NCI-H2227 treated with DMSO at 0.1 percent for 48 hours (cell line): ENCODE measurements around the gene KRT16.
"Not testable (repeated sequence)": the region's sequence is repeated elsewhere in the genome, so short reads cannot be mapped to it uniquely, and the experiment has no call there.

Experiments used
- DNase-seq: peaks from one replicate; lab custom pipeline; 2025; lab: John Stamatoyannopoulos, UW

The KRT16 gene

DNA sequence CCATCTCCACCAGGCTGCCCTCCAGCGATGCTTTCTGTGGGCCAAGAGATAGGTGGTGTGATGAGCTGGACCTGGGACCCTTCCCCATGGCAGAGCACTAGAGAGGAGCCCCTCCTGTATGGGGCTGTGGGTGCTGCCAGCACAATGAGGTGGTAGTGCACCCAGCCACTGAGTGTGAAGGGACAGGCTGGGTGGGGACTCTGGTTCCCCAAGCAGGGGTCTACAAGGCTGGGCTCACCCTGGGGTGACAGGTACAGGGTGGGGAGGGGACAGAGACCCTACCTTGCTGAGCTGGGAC, 15.5 kb upstream of the KRT16 start:
- DNase-seq: not testable (repeated sequence)

DNA sequence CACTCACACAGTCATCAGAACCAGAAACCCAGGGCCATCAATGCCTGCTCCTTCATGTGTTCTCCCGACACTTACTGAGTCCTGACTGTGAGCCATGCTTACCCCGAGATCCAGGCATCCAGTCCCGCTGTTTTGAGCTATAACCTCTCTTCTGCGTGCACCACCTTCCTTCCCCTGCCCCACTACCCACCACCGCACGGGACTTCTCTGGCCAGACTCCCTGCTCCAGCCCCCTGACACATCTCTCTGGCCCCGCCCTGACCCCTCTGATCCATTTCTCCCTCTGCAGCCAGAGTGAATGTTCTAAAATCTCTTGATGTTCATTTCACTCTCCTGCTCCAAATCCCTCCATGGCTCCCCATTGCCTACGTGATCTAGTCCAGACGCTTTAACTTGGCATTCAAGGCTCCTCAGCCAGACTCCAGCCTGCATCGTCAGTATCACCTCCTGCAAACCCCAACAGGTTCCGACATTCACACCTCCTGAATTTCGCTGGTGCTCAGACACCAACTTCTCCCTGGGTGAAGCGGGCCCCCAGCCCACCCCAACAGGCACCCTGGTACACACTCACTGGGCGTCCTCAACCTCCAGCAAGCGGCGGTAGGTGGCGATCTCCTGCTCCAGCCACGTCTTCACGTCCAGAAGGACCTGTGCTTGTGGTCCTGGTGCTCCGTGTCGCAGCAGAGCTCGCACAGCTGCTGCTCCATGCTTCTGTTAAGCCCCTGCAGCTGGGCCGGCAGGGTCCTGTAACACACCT, 14.9 kb upstream of the KRT16 start:
- no peak for DNase-seq

DNA sequence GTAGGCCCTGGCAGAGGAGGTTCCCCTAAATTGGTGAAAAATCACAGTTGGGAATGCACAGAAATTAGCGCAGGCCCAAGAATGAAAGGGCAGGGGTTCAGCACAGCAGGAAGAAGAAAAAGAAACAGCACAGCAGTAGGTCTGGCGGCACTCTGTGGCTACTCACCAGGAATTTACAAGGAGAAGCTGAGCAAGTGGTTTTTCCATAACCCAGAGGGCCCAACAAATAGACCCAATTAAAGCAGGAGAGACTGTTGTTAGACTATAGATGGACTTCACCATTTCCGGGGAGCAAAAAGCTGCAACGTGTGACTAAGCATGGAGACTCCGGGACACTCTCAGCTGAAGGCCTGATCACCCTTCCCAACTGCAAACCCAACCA, 14.3 kb upstream of the KRT16 start:
- DNase-seq: not testable (repeated sequence)

DNA sequence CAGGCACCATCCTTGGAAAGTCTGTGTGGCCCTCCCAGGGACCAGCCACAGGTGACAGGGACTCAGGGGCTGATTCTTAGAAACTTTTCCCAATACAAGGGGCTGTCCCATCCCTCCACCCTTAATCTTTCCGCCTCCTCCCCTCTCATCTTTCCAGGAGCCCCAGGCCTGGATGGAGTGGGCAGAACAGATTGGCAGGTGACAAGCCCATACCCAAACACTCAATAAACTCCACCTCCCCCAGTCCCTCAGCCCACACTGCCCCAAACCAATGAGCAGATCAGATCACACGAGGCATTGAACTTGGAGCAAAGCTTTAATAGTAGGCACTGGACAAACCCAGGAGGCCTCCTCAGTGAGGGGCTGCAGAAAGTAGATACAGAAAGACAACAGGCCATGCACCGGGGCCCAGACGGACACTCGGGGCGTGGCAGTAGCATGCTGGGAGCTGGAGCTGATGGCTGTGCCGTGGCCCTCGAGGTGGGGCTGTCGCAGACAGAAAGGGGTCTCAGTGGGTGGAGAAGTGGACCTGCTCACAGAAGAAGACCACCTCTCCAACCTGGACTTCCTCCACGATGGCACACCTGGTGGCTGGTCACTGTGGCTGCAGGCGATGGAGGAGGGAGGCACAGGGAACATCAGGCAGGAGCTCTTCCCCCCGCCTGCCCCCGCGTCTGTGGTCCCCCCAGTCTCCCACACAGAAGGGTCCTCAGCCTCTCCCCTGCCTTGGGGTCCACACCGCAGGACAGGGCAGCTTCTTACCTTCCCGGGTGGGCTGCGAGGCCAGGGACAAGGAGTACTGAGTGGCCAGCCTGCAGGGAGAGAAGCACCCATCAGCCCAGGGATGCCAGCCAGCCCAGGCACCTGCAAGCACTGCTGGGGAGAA, 13.7 kb upstream of the KRT16 start:
- DNase-seq: not testable (repeated sequence)

DNA sequence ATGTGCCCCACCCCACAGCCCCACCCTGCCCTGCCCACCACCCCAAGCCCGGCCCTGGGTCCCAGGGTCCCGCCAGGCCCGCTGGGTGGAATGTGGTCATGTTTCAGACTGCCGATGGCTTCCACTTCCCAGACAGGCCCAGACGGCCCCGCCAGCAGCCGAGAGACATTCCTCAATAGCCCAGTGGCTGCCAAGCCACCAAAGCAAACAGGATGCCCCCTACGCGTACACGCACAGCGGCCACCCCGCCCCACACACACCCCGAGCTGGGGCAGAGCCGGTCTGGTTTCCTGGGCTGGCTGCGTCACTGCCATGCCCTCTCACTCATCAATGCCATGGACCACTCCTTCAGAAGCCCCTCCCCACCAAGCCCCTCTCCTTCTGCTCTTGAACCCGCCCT, 13.0 kb upstream of the KRT16 start:
- DNase-seq: no peak

DNA sequence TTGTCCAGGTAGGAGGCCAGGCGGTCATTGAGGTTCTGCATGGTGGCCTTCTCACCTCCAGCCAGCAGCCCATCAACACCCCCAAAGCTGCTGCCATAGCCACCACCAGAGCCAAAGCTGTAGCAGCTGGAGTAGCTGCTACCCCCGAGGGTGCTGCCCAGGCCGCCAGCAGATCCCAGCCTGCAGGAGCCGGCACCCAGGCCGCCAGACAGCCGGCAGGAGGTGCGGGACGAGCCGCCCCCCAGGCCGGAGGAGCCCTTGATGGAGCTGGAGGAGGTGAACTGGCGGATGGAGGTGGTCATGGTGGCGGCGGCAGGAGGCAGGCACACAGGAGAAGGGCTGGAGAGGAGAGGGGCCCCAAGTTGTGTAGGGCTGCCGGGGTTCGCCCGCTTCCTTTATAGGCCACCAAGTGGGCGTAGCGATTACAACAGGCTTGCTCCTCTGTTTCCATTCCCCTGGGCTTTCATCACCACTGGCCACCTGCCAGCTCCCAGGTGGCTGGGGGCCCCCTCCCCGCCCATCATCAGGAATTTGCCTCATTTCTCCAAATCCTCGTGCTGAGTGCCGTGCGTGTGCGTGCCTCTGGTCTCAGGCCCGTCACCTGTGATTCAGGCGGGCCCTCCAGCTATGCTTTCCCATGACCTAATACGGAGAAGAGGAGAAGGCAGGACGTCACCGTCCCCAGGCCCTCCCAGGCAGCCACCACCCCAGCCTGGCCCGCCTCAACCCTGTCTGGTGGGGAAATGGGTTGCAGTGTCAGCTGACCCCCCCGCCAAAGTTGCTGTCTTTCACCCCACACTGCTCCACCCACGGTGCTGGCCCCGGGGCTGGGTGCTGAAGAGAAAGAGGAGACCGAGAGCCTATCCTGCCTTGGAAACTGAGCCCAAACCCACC, 11.9 kb upstream of the KRT16 start, which contains the start of gene KRT17:
KRT17 (minus strand) TSS at position 368 of the 894 bp plus-strand sequence; CDS start at position 302, 66 bp downstream.
- no peak for DNase-seq

DNA sequence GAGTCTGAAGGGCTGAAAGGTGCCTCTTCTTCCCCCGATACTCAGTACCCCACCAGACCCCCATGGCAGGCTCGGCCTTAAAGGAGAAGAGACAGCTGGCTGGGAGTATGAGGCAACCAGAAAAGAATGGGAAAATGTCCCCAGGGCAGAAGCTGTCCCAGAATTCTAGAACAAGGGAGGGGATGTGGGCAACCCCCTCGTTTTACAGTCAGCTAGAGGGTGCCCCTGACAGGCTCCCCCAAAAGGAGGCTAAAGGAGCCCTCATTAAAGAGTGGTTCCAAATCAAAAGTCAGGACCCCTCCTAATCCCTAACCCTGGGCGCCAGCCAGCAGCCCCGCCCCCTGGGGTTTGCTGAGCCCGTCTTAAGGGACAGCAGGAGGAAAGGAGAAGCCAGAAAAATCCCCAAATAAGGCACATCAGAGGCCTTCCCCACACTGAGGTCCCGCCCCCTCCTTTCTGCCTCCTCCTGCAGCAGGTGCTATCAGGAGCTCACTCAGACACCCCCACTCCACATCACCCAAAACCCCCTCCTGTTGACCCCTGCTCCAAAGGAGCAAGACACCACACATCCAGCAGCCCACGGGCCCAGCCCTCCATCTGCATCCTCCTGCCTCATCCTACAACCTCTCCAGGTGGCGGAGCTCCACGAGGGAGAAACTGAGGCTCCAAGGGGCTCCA, 10.8 kb upstream of the KRT16 start:
- DNase-seq: not testable (repeated sequence)

DNA sequence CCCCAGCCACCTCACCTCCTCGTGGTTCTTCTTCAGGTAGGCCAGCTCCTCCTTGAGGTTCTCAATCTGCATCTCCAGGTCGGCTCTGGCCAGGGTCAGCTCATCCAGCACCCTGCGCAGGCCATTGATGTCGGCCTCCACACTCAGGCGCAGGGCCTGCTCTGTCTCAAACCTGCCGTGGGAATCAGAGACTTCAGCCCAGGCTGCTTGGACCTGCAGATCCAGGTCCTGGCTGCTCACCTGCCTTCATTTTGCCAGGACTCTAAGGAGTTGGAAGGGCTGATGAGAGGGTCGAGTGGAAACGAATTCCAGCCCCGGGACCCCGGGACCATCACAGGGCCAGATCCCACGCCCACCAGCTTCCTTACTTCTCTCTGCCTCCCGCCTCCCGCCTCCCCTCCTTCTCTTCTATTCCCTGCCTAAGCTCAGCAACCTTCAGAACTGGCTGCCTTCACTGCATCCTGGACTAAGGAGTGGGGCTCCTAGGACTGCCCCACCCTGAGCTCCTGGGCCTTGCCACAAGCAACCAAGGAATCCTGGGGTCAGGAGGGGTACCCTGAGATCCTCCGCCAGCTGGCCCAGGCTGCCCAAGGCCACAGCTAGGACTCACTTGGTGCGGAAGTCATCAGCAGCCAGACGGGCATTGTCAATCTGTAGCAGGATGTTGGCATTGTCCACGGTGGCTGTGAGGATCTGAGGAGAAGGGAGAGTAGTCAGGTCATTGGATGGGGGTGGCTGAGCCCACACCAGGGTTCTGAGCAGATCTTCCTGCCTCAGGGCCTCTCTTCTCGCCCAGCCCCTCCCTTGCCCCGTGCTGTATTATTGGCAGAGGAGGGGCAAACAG, 10.0 kb upstream of the KRT16 start:
- not testable (repeated sequence) for DNase-seq

DNA sequence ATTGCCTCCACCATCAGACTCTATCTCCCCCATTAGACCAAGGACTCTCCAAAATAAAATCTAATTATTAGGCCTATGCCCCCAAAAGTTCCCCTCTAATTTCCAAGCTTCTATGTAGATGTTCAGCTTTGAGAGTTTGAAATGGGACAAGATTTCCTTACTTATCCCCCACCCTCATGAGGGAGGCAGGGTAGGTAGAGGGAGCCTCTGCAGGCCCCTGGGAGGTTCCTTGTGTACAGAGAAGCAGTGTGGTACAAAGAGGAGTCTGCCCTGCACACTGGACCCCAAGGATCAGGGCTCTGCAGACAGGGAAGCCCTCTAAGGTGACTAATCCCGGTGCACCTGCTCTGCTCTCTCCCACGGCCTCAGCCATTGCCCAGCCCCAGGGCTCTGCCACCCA, 9.3 kb upstream of the KRT16 start:
- no peak for DNase-seq

DNA sequence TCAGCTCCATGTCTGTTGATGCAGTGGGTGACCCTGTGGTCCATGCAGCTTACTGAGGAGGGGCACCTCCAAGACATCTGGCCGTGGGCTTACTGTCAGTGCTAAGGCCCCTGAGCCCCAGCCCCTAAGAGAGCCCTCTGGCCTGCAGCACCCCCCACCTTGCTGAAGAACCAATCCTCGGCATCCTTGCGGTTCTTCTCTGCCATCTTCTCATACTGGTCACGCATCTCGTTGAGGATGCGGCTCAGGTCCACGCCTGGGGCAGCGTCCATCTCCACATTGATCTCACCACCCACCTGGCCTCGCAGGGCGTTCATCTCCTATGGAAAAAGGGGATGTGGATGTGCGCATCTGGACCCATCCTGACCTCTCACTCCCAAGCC, 8.9 kb upstream of the KRT16 start:
- not testable (repeated sequence) for DNase-seq

DNA sequence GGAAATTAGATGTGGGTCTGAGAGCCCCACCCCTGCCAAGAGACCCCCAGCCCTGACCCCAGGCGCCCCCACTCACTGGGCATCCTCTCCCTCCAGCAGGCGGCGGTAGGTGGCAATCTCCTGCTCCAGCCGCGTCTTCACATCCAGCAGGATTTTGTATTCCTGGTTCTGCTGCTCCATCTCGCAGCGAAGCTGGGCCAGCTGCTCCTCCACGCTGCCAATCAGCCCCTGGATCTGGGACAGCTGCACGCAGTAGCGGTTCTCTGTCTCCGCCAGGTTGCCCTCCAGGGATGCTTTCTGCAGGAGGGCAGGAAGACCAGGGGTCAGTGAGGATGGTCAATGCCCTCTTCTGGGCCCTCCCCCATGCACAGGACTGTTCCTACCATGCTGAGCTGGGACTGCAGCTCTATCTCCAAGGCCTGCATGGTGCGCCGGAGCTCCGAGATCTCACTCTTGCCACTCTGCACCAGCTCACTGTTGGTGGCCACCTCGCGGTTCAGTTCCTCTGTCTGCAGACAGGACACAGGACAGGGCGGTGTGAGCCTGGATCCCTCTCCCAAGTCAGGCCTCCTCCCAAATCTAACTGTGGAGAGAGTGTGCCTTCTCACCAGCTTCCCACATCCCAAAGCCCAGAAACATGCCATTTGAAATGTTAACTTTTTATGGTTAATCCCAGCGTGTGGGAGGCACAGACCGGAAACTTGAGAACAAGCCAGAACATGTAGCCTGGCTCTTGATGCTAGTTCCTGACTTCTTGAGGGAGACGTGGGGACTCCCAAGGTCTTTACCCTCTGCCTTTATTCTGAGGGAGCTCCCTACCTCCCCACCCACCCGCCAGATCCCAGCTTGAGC, 8.2 kb upstream of the KRT16 start:
- DNase-seq: no peak

DNA sequence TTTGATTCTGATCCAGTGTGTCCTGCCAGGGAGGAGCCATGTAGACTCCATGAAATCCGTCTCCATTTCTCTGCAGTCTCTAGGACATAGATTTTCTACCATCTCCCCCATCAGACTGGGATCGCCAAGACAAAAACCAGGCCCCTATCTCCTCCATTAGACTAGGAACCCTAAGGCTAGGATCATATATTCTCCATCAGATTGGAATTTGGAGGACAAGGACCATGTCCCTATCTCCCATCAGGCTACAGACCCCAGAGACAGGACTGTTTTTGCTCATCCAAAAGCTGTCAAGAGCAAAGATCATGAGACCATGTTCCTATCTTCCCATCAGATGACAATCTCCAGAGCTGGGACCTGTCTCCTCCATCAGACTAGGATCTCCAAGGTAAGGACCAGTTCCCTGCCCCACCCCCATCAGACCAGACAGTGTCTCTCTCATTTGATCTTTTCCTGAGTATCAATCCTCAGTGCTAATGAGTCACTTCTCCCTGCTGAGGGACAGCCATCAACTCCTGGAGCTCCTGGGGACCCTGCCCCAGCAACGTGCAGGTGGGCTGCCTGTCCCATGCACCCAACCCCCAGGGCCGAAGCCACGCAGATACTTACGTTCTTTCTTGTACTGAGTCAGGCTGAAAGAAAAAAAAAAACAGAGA, 7.5 kb upstream of the KRT16 start:
- not testable (repeated sequence) for DNase-seq

DNA sequence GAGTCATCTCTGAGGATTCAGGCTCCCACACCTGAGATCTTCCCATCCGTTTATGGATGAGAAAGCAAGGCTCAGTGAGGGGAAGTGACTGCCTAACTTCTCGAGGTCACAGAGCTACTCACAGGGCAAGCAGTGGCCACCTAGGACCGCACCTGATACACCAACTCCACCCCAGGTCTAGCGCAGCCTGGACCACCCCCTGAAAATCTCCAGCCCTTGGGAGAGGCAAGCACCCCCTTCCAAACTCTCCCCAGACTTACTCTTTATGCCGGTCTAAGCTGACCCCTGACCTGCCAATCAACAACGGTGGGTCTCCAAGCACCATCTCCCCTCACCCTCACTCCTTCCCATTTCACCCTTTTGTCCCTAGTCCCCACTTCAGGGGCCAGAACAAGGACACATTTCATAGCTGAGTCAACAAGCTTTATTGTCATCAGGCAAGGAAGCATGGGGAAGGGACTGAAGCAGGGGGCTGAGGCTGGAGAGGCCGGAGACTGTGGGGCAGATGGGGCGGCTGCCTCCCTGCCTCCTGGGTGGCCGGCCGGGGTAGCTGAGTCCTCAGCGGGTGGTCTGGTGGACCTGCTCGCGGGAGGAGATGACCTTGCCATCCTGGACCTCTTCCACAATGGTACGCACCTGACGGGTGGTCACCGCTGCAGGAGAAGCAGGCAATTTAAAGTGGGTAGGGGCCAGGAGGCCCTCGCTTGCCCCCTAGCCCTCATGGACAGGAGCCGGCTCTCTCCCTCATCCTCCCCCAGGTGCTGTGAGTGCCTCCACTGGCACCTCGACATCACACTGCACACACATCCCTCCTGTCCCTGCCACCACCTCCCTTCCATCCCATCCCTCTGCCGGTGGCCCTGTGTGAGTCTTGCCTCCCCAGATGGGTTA, 6.7 kb upstream of the KRT16 start:
- DNase-seq: no peak

DNA sequence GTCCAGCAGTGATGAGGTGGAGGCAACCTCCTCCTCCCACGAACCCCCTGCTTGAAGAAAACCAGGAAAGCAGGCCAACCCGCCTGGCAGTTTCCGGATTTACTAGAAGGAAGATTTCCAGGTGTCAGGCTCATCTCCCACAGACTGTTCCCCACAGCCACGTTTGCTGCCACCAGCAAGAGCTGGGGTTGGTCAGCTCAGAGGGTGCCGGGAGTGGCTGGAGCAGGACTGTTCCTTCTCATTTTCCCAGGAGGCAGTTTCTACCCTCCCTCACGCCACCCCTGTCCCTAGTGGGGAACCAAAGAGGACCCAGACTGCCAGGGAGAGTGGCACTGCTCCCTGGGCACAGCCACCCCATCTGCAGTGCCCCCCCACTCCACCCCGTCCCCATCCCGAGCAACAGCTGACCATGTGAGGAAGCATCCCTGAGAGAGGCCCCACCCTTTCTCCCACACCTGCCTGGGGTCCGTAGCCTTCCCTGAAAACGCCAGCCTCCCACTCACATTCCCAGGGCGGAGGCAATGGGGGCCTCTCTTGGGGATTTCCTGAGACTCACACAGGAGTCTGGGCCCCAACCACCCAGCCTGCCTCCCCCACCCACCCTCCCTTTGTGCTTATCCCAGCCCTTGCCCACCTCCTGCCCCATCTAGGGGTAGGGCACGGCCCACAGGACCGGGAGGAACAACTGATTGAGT, 5.9 kb upstream of the KRT16 start:
- DNase-seq: no peak

DNA sequence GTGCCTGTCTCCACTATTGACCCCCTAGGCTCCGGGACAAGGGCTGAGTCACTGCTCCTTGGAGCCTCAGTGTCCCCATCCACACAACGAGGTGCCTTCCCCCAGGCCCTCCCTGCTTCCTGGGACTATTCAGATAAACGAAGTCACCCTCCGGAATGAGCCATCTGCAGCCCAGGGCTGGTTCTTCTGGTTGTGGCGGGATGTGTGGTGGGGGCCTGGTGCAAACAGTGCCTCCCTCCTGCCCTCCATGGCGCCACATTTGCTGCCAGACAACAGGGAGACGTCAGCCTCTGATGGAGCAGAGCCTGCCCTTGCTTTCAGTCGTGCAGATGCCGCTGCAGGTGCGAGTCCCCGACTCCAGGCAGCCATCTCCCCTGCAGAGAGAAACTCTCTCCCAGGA, 5.1 kb upstream of the KRT16 start:
- DNase-seq: no peak

DNA sequence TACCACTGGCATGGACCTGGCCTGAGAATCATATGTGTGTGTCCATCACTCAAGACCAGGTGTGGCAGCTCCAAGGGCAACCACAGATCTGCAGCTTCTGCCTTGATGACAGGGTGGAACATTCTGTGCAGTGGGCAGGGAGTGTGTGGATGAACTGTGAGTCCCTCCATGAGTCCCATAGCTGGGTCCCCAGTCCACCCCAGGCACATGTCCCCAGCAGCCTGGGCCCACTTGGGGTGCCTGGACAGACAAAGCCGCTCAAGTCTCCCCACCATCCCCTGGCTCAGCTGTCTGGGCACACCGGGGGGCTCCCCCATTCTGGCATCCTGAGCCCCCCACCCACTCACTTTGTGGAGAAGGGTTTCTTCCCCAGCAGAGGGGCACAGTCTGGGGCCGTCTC, 4.6 kb upstream of the KRT16 start:
- DNase-seq: no peak

DNA sequence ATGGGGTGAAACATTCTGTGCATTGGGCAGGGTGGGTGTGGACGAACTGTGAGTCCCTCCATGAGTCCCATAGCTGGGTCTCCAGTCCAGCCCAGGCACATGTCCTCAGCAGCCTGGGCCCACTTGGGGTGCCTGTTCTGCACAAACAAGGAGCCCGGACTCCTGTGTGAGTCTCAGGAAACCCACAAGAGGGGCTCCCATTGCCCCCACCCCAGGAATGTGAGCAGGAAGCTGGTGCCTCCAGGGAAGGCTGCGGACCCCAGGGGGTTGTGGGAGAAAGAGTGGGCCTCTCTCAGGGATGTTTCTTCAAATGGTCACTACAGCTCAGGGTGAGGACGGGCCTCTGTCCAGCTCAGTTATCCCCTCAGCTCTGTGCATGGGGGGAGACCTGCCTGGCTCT, 3.9 kb upstream of the KRT16 start:
- DNase-seq: not testable (repeated sequence)

DNA sequence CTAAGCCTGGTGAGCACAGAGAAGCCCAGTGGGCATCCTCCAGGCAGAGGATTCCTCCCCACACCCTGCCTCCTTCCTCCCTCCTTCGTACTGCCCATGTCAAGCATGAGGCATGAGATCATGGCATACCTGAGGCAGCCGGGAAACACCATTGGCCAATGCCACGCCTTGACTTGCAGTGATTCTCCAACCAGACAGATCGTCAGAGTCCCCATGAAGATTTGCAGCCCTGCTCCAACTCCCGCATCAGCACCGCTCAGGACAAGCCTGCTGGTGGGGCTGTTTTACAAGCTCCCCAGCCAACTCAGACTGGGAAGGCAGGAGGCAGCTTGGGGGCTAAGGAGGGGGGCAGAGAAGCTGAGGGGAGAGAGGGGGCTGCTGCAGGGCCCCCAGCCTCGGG, 2.9 kb upstream of the KRT16 start:
- DNase-seq: no peak
